Ramos (cell line): ENCODE measurements around the gene XRCC4.
"Not testable (repeated sequence)": the region's sequence is repeated elsewhere in the genome, so short reads cannot be mapped to it uniquely, and the experiment has no call there.

Source experiments
- in situ Hi-C: fragments of 300-500 bp; cut with MboI; formaldehyde crosslinking; loops from one replicate; pipeline ENCODE4 v1.14.3; 2022; ENCODE audit warnings: low sequenced_read_pairs; ENCODE audit not compliant: unreplicated experiment

The XRCC4 gene

GRCh38 chr5:83107692-83108420 lies 30.5 kb downstream of the XRCC4 start:
- in situ Hi-C loops = no loop called here

- in situ Hi-C loops = no loop called here
These were observed 32.0 kb downstream of the XRCC4 start for GRCh38 chr5:83109380-83109779.

GRCh38 chr5:83115816-83116215 lies 38.5 kb downstream of the XRCC4 start:
- in situ Hi-C loops = no loop called here

- in situ Hi-C loops = no loop called here
These were observed 41.1 kb downstream of the XRCC4 start for GRCh38 chr5:83118471-83118870.

GRCh38 chr5:83118976-83119375 lies 41.6 kb downstream of the XRCC4 start:
- in situ Hi-C loops = no loop called here

GRCh38 chr5:83124593-83124992 lies 47.2 kb downstream of the XRCC4 start:
- in situ Hi-C loops = no loop called here

GRCh38 chr5:83125560-83125959 lies 48.2 kb downstream of the XRCC4 start:
- in situ Hi-C loops = no loop called here

GRCh38 chr5:83126501-83126900 lies 49.2 kb downstream of the XRCC4 start:
- in situ Hi-C loops = no loop called here

- in situ Hi-C loops = no loop called here
These were observed 56.5 kb downstream of the XRCC4 start for GRCh38 chr5:83133797-83134196.

GRCh38 chr5:83142526-83142925 lies 65.2 kb downstream of the XRCC4 start:
- in situ Hi-C loops = no loop called here

- in situ Hi-C loops = no loop called here
These were observed 67.9 kb downstream of the XRCC4 start for GRCh38 chr5:83145241-83145640.

GRCh38 chr5:83145882-83146331 lies 68.6 kb downstream of the XRCC4 start:
- in situ Hi-C loops = no loop called here

GRCh38 chr5:83146441-83146840 lies 69.1 kb downstream of the XRCC4 start:
- in situ Hi-C loops = no loop called here

GRCh38 chr5:83147593-83147992 lies 70.2 kb downstream of the XRCC4 start:
- in situ Hi-C loops = no loop called here

GRCh38 chr5:83148370-83148769 lies 71.0 kb downstream of the XRCC4 start:
- in situ Hi-C loops = no loop called here

- in situ Hi-C loops = no loop called here
These were observed 72.3 kb downstream of the XRCC4 start for GRCh38 chr5:83149671-83150070.

- in situ Hi-C loops = no loop called here
These were observed 74.5 kb downstream of the XRCC4 start for GRCh38 chr5:83151821-83152220.

- in situ Hi-C loops = not testable (repeated sequence)
These were observed 75.6 kb downstream of the XRCC4 start for GRCh38 chr5:83152996-83153395.

GRCh38 chr5:83156001-83156400 lies 78.7 kb downstream of the XRCC4 start:
- in situ Hi-C loops = no loop called here

- in situ Hi-C loops = no loop called here
These were observed 79.8 kb downstream of the XRCC4 start for GRCh38 chr5:83157163-83157562.

- in situ Hi-C loops = no loop called here
These were observed 85.3 kb downstream of the XRCC4 start for GRCh38 chr5:83162601-83163000.

GRCh38 chr5:83167538-83167937 lies 90.2 kb downstream of the XRCC4 start:
- in situ Hi-C loops = no loop called here
